WTC11 (cell line): ENCODE measurements around the gene APOL2. TPM values are rescaled to one million over a fixed set of nuclear protein-coding genes. Genes with fewer than 3 reads are reported as not detected.

Experiments used
- ATAC-seq: fragments of 200-7000 bp; cut with Tn5 transposase; 2 replicates; pipeline ENCODE4 v1.10.0; 2021; ENCODE audit warnings: mild to moderate bottlenecking, moderate library complexity
- CTCF ChIA-PET: fragments of 300-600 bp; sonication (Branson Sonifier 250); formaldehyde crosslinking; loops from one replicate; lab custom pipeline; 2021; ENCODE audit warnings: antibody characterized with exemption; lab: Charles Lee
- POLR2A ChIA-PET: fragments of 350-600 bp; sonication (Branson Sonifier 250); formaldehyde crosslinking; loops from one replicate; lab custom pipeline; 2021; ENCODE audit warnings: antibody characterized with exemption; lab: Charles Lee
- DNase-seq: peaks from one replicate; pipeline ENCODE4 v3.0.0; 2021; ENCODE audit warnings: low spot score
- H3K27ac Mint-ChIP-seq: 2 replicates; pipeline ENCODE4 v1.8.0; 2021; ENCODE audit warnings: mixed read lengths
- H3K27me3 Mint-ChIP-seq: 2 replicates; pipeline ENCODE4 v1.8.0; 2021; ENCODE audit warnings: low read depth, mild to moderate bottlenecking, moderate library complexity, mixed read lengths
- H3K36me3 Mint-ChIP-seq: 2 replicates; pipeline ENCODE4 v1.8.0; 2021; ENCODE audit warnings: mixed read lengths
- H3K4me1 Mint-ChIP-seq: 2 replicates; pipeline ENCODE4 v1.8.0; 2022; ENCODE audit warnings: mixed read lengths
- H3K4me3 Mint-ChIP-seq: 2 replicates; pipeline ENCODE4 v1.8.0; 2021; ENCODE audit warnings: mild to moderate bottlenecking, moderate library complexity, mixed read lengths
- H3K9me3 Mint-ChIP-seq: 2 replicates; pipeline ENCODE4 v1.8.0; 2021; ENCODE audit warnings: mixed read lengths
- ATF1 ChIP-seq: sonication (generic); formaldehyde crosslinking; IDR thresholded peaks from 2 replicates; pipeline ENCODE4 v1.8.1; 2023; ENCODE audit warnings: mild to moderate bottlenecking, moderate library complexity, missing genetic modification reagents
- CREB1 ChIP-seq: sonication (generic); formaldehyde crosslinking; IDR thresholded peaks from 2 replicates; pipeline ENCODE4 v1.8.0; 2023; ENCODE audit warnings: mild to moderate bottlenecking, missing genetic modification reagents
- ESRRA ChIP-seq: sonication (generic); formaldehyde crosslinking; IDR thresholded peaks from 2 replicates; pipeline ENCODE4 v1.8.1; 2022; ENCODE audit warnings: mild to moderate bottlenecking, missing genetic modification reagents, borderline replicate concordance
- FOXP1 ChIP-seq: sonication (generic); formaldehyde crosslinking; IDR thresholded peaks from 2 replicates; pipeline ENCODE4 v1.8.0; 2022; ENCODE audit warnings: missing genetic modification reagents, mild to moderate bottlenecking, moderate library complexity, borderline replicate concordance
- GRHL2 ChIP-seq: fragments of 250-450 bp; sonication (Bioruptor Pico); IDR thresholded peaks from 2 replicates; pipeline ENCODE4 v1.8.0; 2022; ENCODE audit warnings: mild to moderate bottlenecking, moderate library complexity; ENCODE audit not compliant: insufficient replicate concordance, severe bottlenecking
- MYBL2 ChIP-seq: sonication (generic); formaldehyde crosslinking; IDR thresholded peaks from 2 replicates; pipeline ENCODE4 v1.8.1; 2023; ENCODE audit warnings: mild to moderate bottlenecking, moderate library complexity, missing genetic modification reagents
- NFATC4 ChIP-seq: fragments of 250-450 bp; sonication (Bioruptor Pico); IDR thresholded peaks from 2 replicates; pipeline ENCODE4 v1.9.0; 2021; ENCODE audit warnings: mild to moderate bottlenecking
- NR1H2 ChIP-seq: sonication (generic); formaldehyde crosslinking; IDR thresholded peaks from 2 replicates; pipeline ENCODE4 v1.9.0; 2021; ENCODE audit warnings: mild to moderate bottlenecking, moderate library complexity, missing genetic modification reagents
- OVOL2 ChIP-seq: fragments of 250-450 bp; sonication (Bioruptor Pico); IDR thresholded peaks from 2 replicates; pipeline ENCODE4 v1.9.0; 2021; ENCODE audit warnings: mild to moderate bottlenecking, borderline replicate concordance
- SMAD3 ChIP-seq: sonication (generic); formaldehyde crosslinking; IDR thresholded peaks from 2 replicates; pipeline ENCODE4 v1.8.0; 2022; ENCODE audit warnings: missing genetic modification reagents, mild to moderate bottlenecking, borderline replicate concordance
- SOX15 ChIP-seq: fragments of 250-450 bp; sonication (Bioruptor Pico); IDR thresholded peaks from 2 replicates; pipeline ENCODE4 v1.9.0; 2021; ENCODE audit warnings: mild to moderate bottlenecking
- ZNF263 ChIP-seq: sonication (generic); formaldehyde crosslinking; IDR thresholded peaks from 2 replicates; pipeline ENCODE4 v1.8.1; 2022; ENCODE audit warnings: low read depth, mild to moderate bottlenecking, moderate library complexity, missing genetic modification reagents
- ZNF423 ChIP-seq: fragments of 250-450 bp; sonication (Bioruptor Pico); IDR thresholded peaks from 2 replicates; pipeline ENCODE4 v2.1.2; 2022; ENCODE audit warnings: mild to moderate bottlenecking, moderate library complexity
- total RNA-seq: library from RNA; stranded (reverse); gene quantifications from 3 replicates; pipeline ENCODE4 v1.2.3, GENCODE V29; 2021
- TF ChIP-seq, protein P1 (sequence below): fragments of 250-450 bp; sonication (Bioruptor Pico); IDR thresholded peaks from 2 replicates; pipeline ENCODE4 v1.9.0; 2021; ENCODE audit warnings: mild to moderate bottlenecking, borderline replicate concordance
- TF ChIP-seq, protein P2 (sequence below): fragments of 250-450 bp; sonication (Bioruptor Pico); IDR thresholded peaks from 2 replicates; pipeline ENCODE4 v1.9.0; 2021; ENCODE audit warnings: mild to moderate bottlenecking
- TF ChIP-seq, protein P3 (sequence below): sonication (generic); formaldehyde crosslinking; IDR thresholded peaks from 2 replicates; pipeline ENCODE4 v1.8.0; 2022; ENCODE audit warnings: mild to moderate bottlenecking, missing genetic modification reagents
- TF ChIP-seq, protein P4 (sequence below): fragments of 250-450 bp; sonication (Bioruptor Pico); IDR thresholded peaks from 2 replicates; pipeline ENCODE4 v1.9.0; 2021; ENCODE audit warnings: moderate library complexity, mild to moderate bottlenecking, inconsistent platforms, borderline replicate concordance
- TF ChIP-seq, protein P5 (sequence below): fragments of 250-450 bp; sonication (Bioruptor Pico); conservative IDR thresholded peaks from 2 replicates; pipeline ENCODE4 v1.9.0; 2021; ENCODE audit warnings: mild to moderate bottlenecking

The APOL2 gene
- total RNA-seq, 1 experiment from 2014 or later = 11.2 TPM

DNA sequence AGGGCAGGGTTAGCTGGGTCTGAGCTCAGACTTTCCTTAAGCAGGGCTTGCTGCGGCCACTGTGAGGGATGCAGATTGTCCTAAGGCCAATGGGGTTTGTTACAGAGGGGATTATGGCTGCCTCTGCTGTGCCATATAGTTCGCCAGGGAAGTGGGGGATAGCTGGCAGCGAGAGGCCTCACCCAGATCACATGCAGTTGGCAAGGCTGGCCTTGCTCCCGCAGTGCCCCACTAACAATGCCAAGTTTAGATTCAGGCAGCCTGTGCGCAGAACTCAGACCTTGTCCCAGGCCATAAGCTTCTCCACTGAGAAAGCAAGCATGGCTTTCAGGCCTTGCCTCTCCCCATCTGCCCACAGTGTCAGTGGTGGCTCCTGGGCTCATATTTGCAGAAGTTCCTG is 4.7 kb upstream of the APOL2 start (continued):
- TF ChIP-seq NFATC4 (no peak), GRHL2 (CRISPR knock-in tag) (no peak), ZNF423 (CRISPR knock-in tag) (no peak), NR1H2 (no peak)

DNA sequence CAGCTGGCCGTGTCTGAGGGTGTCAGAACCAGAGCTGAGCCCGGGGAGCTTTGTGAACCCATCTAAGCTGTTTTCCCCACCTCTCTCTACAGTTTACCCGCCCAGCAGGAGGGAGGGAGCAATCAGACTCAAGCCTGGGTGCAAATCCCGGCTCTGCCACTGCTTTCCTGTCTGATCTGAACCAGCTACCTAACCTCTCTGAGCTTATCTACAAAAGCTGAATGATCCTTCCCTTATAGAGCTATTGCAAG is 252 bp downstream of the APOL2 start:
- Mint-ChIP-seq H3K9me3 (peaks cover 21% of the 10 kb centered on the region), H3K36me3 (peaks cover 6% of the 10 kb centered on the region), H3K4me3 (peak overlapping the region; percentile 87), H3K27me3 (peaks cover 6% of the 10 kb centered on the region; the same call in 1 of the 2 replicates), H3K27ac (peak overlapping the region; percentile 98), H3K4me1 (peaks cover 21% of the 10 kb centered on the region)
- POLR2A ChIA-PET = interaction anchor here (1.5 to 2.5 kb wide), 2 partner anchors 15 to 20 kb away, joined by 5 to 9 read pairs; no protein-coding TSS in a partner anchor
- ATAC-seq (peak; percentile 13), DNase-seq (no peak)
- CTCF ChIA-PET = interaction anchor here (0.6 to 3.2 kb wide), 29 partner anchors 8 to 272 kb away, joined by 3 to 28 read pairs (median 5); partner anchors contain the start of genes APOL4 and MYH9
- TF ChIP-seq SMAD3 (CRISPR knock-in tag) = no peak
- TF ChIP-seq ZNF263 (CRISPR knock-in tag) = no peak
- TF ChIP-seq, protein P1, sequence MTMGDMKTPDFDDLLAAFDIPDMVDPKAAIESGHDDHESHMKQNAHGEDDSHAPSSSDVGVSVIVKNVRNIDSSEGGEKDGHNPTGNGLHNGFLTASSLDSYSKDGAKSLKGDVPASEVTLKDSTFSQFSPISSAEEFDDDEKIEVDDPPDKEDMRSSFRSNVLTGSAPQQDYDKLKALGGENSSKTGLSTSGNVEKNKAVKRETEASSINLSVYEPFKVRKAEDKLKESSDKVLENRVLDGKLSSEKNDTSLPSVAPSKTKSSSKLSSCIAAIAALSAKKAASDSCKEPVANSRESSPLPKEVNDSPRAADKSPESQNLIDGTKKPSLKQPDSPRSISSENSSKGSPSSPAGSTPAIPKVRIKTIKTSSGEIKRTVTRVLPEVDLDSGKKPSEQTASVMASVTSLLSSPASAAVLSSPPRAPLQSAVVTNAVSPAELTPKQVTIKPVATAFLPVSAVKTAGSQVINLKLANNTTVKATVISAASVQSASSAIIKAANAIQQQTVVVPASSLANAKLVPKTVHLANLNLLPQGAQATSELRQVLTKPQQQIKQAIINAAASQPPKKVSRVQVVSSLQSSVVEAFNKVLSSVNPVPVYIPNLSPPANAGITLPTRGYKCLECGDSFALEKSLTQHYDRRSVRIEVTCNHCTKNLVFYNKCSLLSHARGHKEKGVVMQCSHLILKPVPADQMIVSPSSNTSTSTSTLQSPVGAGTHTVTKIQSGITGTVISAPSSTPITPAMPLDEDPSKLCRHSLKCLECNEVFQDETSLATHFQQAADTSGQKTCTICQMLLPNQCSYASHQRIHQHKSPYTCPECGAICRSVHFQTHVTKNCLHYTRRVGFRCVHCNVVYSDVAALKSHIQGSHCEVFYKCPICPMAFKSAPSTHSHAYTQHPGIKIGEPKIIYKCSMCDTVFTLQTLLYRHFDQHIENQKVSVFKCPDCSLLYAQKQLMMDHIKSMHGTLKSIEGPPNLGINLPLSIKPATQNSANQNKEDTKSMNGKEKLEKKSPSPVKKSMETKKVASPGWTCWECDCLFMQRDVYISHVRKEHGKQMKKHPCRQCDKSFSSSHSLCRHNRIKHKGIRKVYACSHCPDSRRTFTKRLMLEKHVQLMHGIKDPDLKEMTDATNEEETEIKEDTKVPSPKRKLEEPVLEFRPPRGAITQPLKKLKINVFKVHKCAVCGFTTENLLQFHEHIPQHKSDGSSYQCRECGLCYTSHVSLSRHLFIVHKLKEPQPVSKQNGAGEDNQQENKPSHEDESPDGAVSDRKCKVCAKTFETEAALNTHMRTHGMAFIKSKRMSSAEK = no peak
- no peak for TF ChIP-seq MYBL2
- TF ChIP-seq, protein P2, sequence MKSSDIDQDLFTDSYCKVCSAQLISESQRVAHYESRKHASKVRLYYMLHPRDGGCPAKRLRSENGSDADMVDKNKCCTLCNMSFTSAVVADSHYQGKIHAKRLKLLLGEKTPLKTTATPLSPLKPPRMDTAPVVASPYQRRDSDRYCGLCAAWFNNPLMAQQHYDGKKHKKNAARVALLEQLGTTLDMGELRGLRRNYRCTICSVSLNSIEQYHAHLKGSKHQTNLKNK (CRISPR knock-in tag) = no peak
- TF ChIP-seq, all 79 proteins: peak for 0

DNA sequence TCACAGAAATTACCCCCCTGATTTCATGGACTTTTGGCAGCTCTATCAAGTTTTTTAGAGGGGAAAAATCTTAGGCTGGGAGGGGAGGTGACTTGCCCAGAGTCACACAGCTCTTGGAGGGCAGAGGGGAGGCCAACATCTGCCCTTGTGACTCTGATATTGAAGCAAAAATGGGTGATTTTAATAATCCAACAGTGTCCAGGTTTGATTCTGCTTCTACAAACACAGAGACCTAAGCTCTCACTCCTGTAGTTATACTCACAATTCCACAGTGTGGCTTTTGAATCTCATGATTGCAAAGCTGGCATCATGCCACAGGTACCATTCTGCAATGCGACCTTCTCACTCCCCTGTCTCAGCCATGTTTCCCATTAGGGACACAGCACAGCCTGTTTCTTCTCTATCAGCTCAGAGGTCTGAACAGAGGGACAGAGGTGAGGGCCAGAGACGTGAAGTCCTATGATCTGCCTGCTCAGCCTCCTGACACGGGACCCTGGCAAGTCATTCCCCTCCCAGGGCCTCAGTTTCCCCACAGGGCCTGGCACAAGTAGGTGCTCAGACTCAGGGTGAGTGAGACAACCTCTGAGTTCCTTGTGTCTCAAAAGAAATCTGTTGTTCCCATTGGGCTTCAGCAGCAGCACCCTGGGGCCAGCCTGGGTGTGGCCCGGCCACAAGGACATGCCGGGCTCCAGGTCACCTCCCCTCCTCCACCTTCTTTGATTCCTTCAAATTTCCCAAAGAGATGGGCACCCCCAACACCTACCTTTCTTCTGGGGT is 766 bp downstream of the APOL2 start:
- ChIA-PET CTCF (interaction anchor here (0.6 to 3.2 kb wide), 30 partner anchors 7 to 272 kb away, joined by 3 to 28 read pairs (median 5); partner anchors contain the start of genes APOL4 and MYH9), POLR2A (interaction anchor here (1.5 to 2.5 kb wide), 2 partner anchors 16 to 21 kb away, joined by 5 to 9 read pairs; no protein-coding TSS in a partner anchor)
- Mint-ChIP-seq H3K9me3 (peaks cover 19% of the 10 kb centered on the region), H3K4me1 (peaks cover 21% of the 10 kb centered on the region), H3K36me3 (peaks cover 6% of the 10 kb centered on the region), H3K4me3 (peak overlapping the region; percentile 87), H3K27ac (no peak overlapping the region), H3K27me3 (peaks cover 4% of the 10 kb centered on the region; the same call in 1 of the 2 replicates)
- no peak for ATAC-seq
- DNase-seq = no peak
- TF ChIP-seq, protein P3, sequence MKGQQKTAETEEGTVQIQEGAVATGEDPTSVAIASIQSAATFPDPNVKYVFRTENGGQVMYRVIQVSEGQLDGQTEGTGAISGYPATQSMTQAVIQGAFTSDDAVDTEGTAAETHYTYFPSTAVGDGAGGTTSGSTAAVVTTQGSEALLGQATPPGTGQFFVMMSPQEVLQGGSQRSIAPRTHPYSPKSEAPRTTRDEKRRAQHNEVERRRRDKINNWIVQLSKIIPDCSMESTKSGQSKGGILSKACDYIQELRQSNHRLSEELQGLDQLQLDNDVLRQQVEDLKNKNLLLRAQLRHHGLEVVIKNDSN (CRISPR knock-in tag) = no peak
- TF ChIP-seq OVOL2 = no peak
- TF ChIP-seq CREB1 (CRISPR knock-in tag) = no peak
- TF ChIP-seq, protein P4, sequence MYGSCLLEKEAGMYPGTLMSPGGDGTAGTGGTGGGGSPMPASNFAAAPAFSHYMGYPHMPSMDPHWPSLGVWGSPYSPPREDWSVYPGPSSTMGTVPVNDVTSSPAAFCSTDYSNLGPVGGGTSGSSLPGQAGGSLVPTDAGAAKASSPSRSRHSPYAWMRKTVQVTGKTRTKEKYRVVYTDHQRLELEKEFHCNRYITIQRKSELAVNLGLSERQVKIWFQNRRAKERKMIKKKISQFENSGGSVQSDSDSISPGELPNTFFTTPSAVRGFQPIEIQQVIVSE (CRISPR knock-in tag) = no peak
- no peak for TF ChIP-seq FOXP1
- no peak for TF ChIP-seq ESRRA
- TF ChIP-seq GRHL2 (CRISPR knock-in tag) = no peak
- no peak for TF ChIP-seq ATF1 (CRISPR knock-in tag)
- TF ChIP-seq, protein P5, sequence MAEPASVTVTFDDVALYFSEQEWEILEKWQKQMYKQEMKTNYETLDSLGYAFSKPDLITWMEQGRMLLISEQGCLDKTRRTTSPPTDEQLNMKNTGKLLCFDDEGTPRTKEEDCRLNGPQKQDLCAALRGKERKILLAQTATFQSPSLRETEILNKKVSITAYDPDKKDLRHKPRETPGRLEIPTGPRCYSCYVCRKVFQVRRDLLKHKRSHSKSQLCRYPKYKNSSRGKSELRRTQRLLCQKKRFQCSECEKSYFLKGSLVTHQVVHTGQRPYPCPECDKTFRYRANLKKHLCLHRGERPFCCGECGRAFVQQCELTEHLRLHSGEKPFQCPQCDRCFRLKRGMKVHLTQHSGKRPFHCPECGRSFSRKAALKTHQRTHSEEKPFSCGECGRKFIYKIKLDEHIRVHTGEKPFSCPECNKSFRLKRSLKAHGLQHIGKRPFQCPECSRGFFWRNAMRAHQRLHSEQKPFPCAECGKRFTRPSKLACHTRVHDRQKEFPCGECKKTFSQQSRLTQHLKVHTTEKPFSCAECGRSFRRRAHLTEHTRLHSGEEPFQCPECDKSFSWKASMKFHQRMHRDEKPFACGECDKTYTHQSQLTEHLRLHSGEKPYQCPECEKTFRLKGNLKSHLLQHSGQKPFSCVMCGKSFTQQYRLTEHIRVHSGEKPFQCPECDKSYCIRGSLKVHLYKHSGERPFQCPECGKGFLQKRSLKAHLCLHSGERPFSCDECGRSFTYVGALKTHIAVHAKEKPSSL (CRISPR knock-in tag) = no peak
- no peak for TF ChIP-seq SOX15 (CRISPR knock-in tag)
